GM19467 (cell line): ENCODE measurements around the gene TECR.
"Not testable (repeated sequence)": the region's sequence is repeated elsewhere in the genome, so short reads cannot be mapped to it uniquely, and the experiment has no call there.

Experiments
- ATAC-seq: cut with Tn5 transposase; IDR thresholded peaks from one replicate; pipeline ENCODE4 v1.9.1; 2021; ENCODE audit warnings: mild to moderate bottlenecking, moderate library complexity; ENCODE audit not compliant: unreplicated experiment

The TECR gene, protein sequence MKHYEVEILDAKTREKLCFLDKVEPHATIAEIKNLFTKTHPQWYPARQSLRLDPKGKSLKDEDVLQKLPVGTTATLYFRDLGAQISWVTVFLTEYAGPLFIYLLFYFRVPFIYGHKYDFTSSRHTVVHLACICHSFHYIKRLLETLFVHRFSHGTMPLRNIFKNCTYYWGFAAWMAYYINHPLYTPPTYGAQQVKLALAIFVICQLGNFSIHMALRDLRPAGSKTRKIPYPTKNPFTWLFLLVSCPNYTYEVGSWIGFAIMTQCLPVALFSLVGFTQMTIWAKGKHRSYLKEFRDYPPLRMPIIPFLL

GRCh38 chr19:14529254-14530004 lies at the start of gene TECR:
TSS of gene TECR (plus strand) at chr19:14529594. CDS start at chr19:14529697, 103 bp downstream.
- peak; percentile 96 for ATAC-seq

GRCh38 chr19:14479975-14480699 lies 49.3 kb upstream of the TECR start:
- no peak for ATAC-seq

GRCh38 chr19:14480700-14481079 lies 48.7 kb upstream of the TECR start:
- ATAC-seq = no peak

- no peak for ATAC-seq
These were observed 47.0 kb upstream of the TECR start for GRCh38 chr19:14482172-14482941.

DNA sequence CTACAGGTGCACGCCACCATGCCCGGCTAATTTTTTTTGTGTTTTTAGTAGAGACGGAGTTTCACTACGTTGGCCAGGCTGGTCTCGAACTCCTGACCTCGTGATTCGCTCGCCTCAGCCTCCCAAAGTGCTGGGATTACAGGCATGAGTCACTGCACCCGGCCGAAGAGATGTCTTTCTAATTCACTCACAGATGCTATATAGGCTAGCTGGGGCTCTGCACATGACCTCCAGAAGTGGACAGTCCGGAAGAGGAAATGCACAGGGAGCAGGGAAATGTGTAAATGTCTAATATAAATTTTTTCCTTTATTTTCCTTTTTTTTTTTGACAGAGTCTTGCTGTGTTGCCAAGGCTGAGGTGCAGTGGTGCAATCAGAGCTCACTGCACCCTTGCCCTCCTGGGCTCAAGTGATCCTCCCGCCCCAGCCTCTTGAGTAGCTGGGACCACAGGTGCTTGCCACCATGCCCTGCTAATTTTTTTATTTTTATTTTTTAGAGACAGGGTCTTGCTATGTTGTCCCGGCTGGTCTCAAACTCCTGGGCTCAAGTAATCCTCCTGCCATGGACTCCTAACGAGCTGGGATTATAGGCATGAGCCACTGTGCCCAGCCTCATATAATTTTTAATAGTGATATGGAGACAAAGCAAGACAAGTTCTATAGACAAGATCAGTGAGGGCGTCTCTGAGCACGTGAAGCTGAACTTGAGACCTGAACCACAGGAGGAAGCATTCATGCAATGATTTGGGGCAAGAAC lies 41.8 kb upstream of the TECR start:
- ATAC-seq = no peak

DNA sequence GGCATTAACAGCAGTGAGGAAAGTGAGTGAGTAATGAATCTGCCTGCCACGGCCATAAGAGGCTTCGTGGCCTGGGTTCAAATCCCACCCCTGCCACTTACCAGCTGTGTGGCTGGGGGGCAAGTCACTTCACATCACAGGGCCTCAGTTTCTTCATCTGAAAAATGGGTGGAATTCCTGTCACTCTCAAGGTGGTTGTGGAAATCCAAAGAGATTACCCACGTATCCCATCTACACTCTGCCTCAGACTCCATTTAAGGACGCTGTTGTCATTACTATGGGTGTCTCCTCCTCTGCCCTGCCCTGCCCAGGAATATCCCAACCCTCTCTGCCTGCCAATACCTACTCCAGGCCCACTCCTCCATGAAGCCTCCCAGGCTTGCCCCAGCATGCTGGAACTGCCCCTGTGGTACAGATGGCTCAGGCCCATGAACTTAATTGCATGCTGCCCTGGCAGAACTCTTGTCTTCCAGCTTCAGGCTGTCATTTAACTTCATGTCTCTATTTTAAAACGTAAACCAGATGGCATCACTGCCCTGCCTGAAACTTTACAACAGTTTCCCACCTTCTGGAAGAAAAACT lies 36.5 kb upstream of the TECR start:
- ATAC-seq = no peak

DNA sequence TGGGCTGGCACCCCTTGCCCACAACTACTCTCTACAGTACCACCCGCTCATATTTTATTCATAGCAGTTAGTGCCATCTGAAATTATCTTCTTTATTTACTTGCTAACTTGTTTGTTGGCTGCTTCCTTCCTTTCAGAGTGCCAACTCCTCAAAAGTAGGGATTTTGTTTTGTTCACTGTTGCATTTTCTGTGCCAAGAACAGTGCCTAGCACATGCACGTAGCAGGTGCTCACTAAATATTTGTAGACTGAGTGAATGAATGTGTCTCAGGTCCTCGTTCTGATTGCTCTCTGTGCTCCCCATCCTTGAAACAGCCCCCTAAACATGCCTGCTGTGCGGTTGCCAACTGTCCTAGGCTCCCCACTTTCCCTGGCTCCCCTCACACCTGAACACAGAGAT lies 35.0 kb upstream of the TECR start:
- no peak for ATAC-seq

GRCh38 chr19:14494910-14495671 lies 34.3 kb upstream of the TECR start:
- no peak for ATAC-seq

DNA sequence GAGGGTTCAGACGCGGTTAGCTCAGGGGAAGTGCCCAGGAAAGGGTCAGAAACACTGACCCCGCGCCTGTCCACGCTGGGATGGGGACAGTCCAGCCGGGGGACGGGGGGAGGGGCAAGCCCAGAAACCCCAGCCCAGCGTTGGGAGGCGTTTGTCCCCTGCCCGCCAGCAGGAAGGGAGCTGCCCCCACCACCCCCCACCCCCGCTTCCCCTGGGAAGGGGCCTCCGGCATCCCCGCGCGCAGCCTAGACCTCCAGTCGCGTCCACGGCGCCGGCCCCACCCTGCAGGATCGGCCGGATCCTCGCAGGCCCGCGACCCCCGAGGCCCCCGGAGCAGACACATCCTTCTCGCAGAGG lies 33.7 kb upstream of the TECR start:
- no peak for ATAC-seq

DNA sequence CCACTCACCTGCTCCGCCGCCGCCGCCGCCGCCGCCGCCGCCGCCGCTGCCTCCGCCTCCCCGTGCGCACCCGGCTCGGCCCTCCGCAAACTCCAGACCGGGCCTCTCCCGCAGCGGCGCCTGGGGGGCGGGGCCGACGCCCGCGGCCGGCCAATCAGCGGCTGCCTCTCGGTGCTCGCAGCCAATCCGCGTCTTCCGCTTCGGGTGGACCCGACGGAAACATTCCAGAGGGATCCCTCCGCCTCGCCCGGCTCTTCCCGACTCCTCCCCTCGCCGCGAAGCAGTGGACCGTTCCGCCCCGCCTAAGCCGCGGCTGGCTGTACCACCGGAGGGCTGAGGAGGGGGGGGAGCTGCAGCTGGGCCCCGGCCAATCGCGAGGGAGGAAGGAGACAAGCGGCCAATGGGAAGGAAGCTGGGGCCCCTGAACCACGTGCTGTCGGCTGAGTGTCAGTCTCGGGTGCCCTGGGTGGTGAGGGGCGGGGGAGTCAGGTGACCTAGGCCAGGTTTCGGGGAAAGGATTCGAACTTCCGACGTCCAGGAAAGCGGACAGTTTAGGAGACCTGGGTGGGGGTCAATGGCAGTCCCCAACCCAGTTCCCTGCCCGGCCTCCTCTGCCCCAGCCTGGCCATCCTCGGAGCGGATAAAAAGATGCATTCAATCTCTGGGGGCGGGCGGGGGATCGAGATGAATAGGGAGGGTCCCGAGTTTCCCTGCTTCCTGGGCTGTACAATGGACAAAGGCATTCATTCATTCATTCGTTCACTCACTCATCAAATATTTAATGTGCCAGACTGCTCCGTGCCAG lies 33.2 kb upstream of the TECR start, which contains the start of gene GIPC1:
Gene GIPC1 (minus strand): TSS at position 99 of the 805 bp plus-strand sequence. CDS start 13,151 bp downstream, outside the sequence.
- peak; percentile 54 for ATAC-seq

GRCh38 chr19:14496834-14497227 lies 32.6 kb upstream of the TECR start:
- ATAC-seq = no peak

- no peak for ATAC-seq
These were observed 32.0 kb upstream of the TECR start for GRCh38 chr19:14497228-14497921.

GRCh38 chr19:14502334-14503092 lies 26.9 kb upstream of the TECR start:
- ATAC-seq = no peak

DNA sequence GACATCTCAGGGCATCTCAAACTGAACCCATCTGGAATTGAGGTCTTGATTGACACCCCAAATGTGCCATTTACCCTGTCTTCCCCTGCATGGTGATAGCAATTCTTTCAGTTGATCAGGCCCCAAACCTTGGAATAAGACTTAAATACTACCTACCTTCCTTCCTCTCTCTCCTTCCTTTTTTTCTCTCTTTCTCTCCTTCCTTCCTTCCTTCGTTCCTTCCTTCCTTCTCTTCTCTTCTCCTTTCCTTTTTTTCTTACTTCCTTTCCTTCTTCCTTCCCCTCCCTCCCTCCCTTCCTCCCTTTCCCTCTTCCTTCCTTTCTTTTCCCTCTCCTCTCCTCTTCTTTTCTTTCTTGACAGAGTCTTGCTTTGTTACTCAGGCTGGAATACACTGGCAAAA lies 26.1 kb upstream of the TECR start:
- ATAC-seq = no peak

DNA sequence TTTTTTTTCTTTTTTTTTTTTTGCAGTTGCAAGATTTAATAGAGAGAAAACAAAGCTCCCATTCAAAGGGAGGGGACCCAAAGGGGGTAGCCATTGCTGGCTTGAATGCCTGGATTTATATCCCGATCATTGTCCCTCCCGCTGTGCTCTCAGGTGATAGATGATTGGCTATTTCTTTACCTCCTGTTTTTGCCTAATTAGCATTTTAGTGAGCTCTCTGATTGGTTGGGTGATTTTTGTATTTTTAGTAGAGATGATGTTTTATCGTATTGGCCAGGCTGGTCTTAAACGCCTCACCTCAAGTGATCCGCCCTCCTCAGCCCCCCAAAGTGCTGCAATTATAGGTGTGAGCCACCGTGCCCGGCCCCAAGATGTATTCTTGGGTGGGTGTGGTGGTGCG lies 24.8 kb upstream of the TECR start:
- not testable (repeated sequence) for ATAC-seq

- ATAC-seq = no peak
These were observed 23.7 kb upstream of the TECR start for GRCh38 chr19:14505488-14506239.
